Loucy (cell line): ENCODE data around the gene INPP4B.

Experiments used
- EZH2phosphoT487 ChIP-seq: fragments of 200-600 bp; IDR thresholded peaks from 2 replicates; pipeline ENCODE4 v1.6.1; 2018; ENCODE audit warnings: antibody characterized with exemption, mild to moderate bottlenecking, moderate library complexity, borderline replicate concordance
- TF ChIP-seq, protein P1 (sequence below): fragments of 200-600 bp; sonication (generic); conservative IDR thresholded peaks from 2 replicates; pipeline ENCODE4 v1.5.1; 2014; ENCODE audit warnings: mild to moderate bottlenecking, antibody characterized with exemption, low read length

DNA sequence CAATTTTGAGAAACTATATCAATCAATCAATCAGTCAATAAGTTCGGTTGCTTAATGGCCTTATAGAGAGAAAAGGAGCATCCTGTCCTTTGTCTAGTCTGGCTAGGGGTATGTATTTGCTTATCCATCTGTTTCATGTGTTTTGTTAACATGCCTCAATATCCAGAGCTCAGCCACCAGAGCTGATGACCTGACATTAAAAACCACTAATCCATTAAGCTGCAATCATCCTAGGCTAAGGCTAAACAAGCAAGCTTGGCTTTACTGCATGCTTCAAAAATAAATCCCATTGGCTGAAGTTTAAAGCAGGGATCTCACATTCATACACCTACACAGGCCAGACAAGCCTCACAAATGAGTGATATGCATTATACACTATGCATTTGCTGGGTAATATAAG, 139.7 kb downstream of the INPP4B start:
- TF ChIP-seq, protein P1, sequence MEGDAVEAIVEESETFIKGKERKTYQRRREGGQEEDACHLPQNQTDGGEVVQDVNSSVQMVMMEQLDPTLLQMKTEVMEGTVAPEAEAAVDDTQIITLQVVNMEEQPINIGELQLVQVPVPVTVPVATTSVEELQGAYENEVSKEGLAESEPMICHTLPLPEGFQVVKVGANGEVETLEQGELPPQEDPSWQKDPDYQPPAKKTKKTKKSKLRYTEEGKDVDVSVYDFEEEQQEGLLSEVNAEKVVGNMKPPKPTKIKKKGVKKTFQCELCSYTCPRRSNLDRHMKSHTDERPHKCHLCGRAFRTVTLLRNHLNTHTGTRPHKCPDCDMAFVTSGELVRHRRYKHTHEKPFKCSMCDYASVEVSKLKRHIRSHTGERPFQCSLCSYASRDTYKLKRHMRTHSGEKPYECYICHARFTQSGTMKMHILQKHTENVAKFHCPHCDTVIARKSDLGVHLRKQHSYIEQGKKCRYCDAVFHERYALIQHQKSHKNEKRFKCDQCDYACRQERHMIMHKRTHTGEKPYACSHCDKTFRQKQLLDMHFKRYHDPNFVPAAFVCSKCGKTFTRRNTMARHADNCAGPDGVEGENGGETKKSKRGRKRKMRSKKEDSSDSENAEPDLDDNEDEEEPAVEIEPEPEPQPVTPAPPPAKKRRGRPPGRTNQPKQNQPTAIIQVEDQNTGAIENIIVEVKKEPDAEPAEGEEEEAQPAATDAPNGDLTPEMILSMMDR: no peak
- TF ChIP-seq EZH2phosphoT487: no peak
